Endodermal cell (in vitro differentiated cells): Measurements from ENCODE around the gene ARHGDIA. TPM values are rescaled to one million over a fixed set of nuclear protein-coding genes. Genes with fewer than 3 reads are reported as not detected.

Experiments used
- DNase-seq: peaks from one replicate; pipeline ENCODE4 v3.0.0-alpha.2; 2017
- H3K27ac ChIP-seq: 2 replicates; pipeline ENCODE4 v1.5.1; 2013; ENCODE audit warnings: mild to moderate bottlenecking, low read depth, low read length, moderate library complexity
- H3K27me3 ChIP-seq: 2 replicates; pipeline ENCODE4 v1.6.1; 2013; ENCODE audit warnings: mild to moderate bottlenecking, low read length, moderate library complexity; ENCODE audit not compliant: insufficient read depth, control insufficient read depth, poor library complexity, severe bottlenecking
- H3K36me3 ChIP-seq: 2 replicates; pipeline ENCODE4 v1.7.0; 2013; ENCODE audit warnings: mild to moderate bottlenecking, low read length, moderate library complexity; ENCODE audit not compliant: control insufficient read depth, insufficient read depth
- H3K4me1 ChIP-seq: one replicate; pipeline ENCODE4 v1.7.0; 2013; ENCODE audit warnings: low read length; ENCODE audit not compliant: control insufficient read depth, insufficient read depth
- H3K4me3 ChIP-seq: 2 replicates; pipeline ENCODE4 v1.5.1; 2013; ENCODE audit warnings: mild to moderate bottlenecking, low read length, moderate library complexity
- H3K9ac ChIP-seq: 2 replicates; pipeline ENCODE4 v1.6.1; 2013; ENCODE audit warnings: mild to moderate bottlenecking, low read length, moderate library complexity; ENCODE audit not compliant: poor library complexity, severe bottlenecking; ENCODE audit errors: extremely low read depth
- H3K9me3 ChIP-seq: 2 replicates; pipeline ENCODE4 v1.6.1; 2013; ENCODE audit warnings: mild to moderate bottlenecking, low read length, moderate library complexity; ENCODE audit not compliant: control insufficient read depth
- H3K27ac Mint-ChIP-seq: 2 replicates; pipeline ENCODE4 v1.8.0; 2020; ENCODE audit warnings: mixed read lengths
- H3K27me3 Mint-ChIP-seq: 2 replicates; pipeline ENCODE4 v1.8.0; 2021; ENCODE audit warnings: mild to moderate bottlenecking, mixed read lengths; ENCODE audit not compliant: insufficient read depth
- H3K36me3 Mint-ChIP-seq: 2 replicates; pipeline ENCODE4 v1.8.0; 2020; ENCODE audit warnings: low read depth, mixed read lengths
- H3K4me1 Mint-ChIP-seq: 2 replicates; pipeline ENCODE4 v1.8.0; 2020; ENCODE audit warnings: mixed read lengths
- H3K4me3 Mint-ChIP-seq: 2 replicates; pipeline ENCODE4 v1.8.0; 2020; ENCODE audit warnings: mild to moderate bottlenecking, moderate library complexity, mixed read lengths
- H3K9me3 Mint-ChIP-seq: 2 replicates; pipeline ENCODE4 v1.8.0; 2020; ENCODE audit warnings: mild to moderate bottlenecking, mixed read lengths
- WGBS, 2 experiments: methylation state at CpG; one replicate each; pipeline versions ENCODE4 v1.1.5 to v1.1.7; 2013; ENCODE audit warnings: missing lambda C conversion rate in 2 of 2, mixed read lengths in 1 of 2; ENCODE audit not compliant: insufficient coverage in 1 of 2, insufficient read length in 1 of 2; 5-methylcytosine and 5-hydroxymethylcytosine counted together
- total RNA-seq, 2 donors: library from RNA; stranded (reverse); fragmentation: NEBNext Ultra II Directional in 1 of 2; extraction: Animal tissue kit (Norgen Biotek cat#: 25700) in 1 of 2; gene quantifications; 2 replicates in 1 of 2; 3 replicates in 1 of 2; pipeline ENCODE4 v1.2.1, GENCODE V29; 2021
- TF ChIP-seq, protein P1 (sequence below): fragments of 200-600 bp; sonication (generic); conservative IDR thresholded peaks from 2 replicates; pipeline ENCODE4 v1.5.0; 2021; ENCODE audit warnings: antibody characterized with exemption, mild to moderate bottlenecking

Gene ARHGDIA
- total RNA-seq, 2 donors from 2014 or later, result 240 to 254 TPM

DNA sequence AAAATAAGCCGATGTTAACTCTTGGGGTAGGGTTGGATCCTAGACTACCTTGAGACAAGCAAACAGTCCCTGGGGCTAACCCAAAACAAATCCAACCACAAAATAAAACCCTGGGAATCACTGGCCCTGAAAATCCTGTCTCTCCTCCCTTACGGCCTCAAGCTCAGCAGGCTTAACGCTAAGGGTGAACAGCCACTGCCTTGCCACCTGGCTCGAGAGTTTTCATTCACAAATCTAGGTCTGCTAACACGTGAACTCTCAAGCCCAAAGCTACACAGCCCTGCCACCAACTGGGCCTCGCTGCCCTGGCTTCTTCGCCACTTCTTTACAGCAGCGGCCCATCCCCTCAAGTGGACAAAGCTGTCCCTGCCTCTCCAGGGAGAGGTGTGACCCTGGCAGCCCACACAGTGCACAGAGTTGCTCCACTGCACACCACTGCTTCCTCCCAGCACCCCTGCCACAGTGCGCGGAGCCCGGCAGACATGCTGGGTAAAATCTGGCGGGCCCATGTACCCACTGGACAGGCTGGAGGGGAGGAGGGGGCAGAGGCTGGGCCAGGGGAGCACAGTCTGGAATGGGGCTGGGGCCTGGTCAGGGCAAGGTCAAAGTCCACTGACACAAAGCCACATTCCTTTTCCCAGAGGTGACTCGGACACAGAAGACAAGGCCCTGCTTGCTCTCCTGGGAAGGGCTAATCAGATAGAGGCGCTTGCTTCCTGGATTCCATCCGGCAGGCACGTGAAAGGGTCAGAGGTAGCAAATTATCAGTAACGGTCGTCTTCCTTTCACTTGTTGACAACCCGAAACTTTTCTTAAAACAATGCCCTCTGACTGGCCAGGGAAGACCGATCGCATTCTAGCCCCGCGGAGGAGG is 39.1 kb upstream of the ARHGDIA start:
- Mint-ChIP-seq H3K4me1 (peaks cover 4% of the 10 kb centered on the region), H3K27me3 (no peaks in the 10 kb centered on the region), H3K9me3 (no peaks in the 10 kb centered on the region), H3K27ac (peak overlapping the region; percentile 95), H3K4me3 (peak overlapping the region; percentile 81), H3K36me3 (peaks cover 28% of the 10 kb centered on the region)
- Histone ChIP-seq H3K36me3 (peaks cover 68% of the 10 kb centered on the region), H3K27me3 (no peaks in the 10 kb centered on the region), H3K27ac (peak overlapping the region; percentile 16), H3K9ac (peak overlapping the region; percentile 43), H3K4me3 (peak overlapping the region; percentile 88), H3K9me3 (no peaks in the 10 kb centered on the region), H3K4me1 (peaks cover 8% of the 10 kb centered on the region)
- peak; percentile 80 for DNase-seq
- WGBS, 2 experiments, result 48 to 52% methylated on average over 16 to 23 of the region's 23 CpGs
- TF ChIP-seq, protein P1, sequence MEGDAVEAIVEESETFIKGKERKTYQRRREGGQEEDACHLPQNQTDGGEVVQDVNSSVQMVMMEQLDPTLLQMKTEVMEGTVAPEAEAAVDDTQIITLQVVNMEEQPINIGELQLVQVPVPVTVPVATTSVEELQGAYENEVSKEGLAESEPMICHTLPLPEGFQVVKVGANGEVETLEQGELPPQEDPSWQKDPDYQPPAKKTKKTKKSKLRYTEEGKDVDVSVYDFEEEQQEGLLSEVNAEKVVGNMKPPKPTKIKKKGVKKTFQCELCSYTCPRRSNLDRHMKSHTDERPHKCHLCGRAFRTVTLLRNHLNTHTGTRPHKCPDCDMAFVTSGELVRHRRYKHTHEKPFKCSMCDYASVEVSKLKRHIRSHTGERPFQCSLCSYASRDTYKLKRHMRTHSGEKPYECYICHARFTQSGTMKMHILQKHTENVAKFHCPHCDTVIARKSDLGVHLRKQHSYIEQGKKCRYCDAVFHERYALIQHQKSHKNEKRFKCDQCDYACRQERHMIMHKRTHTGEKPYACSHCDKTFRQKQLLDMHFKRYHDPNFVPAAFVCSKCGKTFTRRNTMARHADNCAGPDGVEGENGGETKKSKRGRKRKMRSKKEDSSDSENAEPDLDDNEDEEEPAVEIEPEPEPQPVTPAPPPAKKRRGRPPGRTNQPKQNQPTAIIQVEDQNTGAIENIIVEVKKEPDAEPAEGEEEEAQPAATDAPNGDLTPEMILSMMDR, result no peak

DNA sequence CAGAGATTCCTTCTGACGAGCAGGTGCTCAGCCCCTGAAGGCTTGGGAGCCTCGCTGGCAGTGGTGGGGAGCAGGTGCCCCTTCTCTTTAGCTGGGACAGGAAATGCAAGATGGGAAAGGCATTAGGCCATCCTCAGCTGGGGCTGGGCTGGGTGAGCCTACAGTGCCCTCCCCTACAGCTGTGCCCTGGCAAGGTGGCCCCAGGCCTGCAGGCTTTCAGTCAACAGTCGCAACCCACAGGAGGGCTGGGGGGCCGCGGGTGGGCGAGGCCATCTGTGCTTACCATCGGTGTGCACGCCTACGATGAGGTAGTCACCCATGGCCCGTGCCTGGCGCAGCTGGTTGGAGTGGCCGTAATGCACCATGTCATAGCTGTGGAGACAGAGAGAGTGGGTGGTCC is 38.1 kb upstream of the ARHGDIA start:
- WGBS, 2 experiments, result 94 to 100% methylated on average over 8 to 12 of the region's 12 CpGs
- Histone ChIP-seq H3K9me3 (no peaks in the 10 kb centered on the region), H3K27ac (no peak overlapping the region), H3K27me3 (no peaks in the 10 kb centered on the region), H3K4me3 (no peak overlapping the region), H3K9ac (no peak overlapping the region), H3K36me3 (peaks cover 58% of the 10 kb centered on the region), H3K4me1 (peaks cover 8% of the 10 kb centered on the region)
- Mint-ChIP-seq H3K36me3 (peaks cover 21% of the 10 kb centered on the region), H3K9me3 (no peaks in the 10 kb centered on the region), H3K27ac (no peak overlapping the region), H3K4me3 (no peak overlapping the region), H3K4me1 (peaks cover 4% of the 10 kb centered on the region), H3K27me3 (no peaks in the 10 kb centered on the region)
- no peak for DNase-seq
- TF ChIP-seq, protein P1, result no peak

- H3K9me3 ChIP-seq, result no peaks in the 10 kb centered on the region
- H3K27me3 ChIP-seq, result no peaks in the 10 kb centered on the region
- no peak overlapping the region for H3K27ac Mint-ChIP-seq
- 90 to 97% methylated on average over 9 to 11 of the region's 11 CpGs for WGBS, 2 experiments
- H3K27me3 Mint-ChIP-seq, result no peaks in the 10 kb centered on the region
- H3K36me3 ChIP-seq, result peaks cover 54% of the 10 kb centered on the region
- no peak overlapping the region for H3K4me3 Mint-ChIP-seq
- peaks cover 23% of the 10 kb centered on the region for H3K36me3 Mint-ChIP-seq
- H3K4me1 Mint-ChIP-seq, result peaks cover 4% of the 10 kb centered on the region
- H3K27ac ChIP-seq, result no peak overlapping the region
- no peak for DNase-seq
- peaks cover 8% of the 10 kb centered on the region for H3K4me1 ChIP-seq
- TF ChIP-seq, protein P1, result no peak
- H3K9me3 Mint-ChIP-seq, result no peaks in the 10 kb centered on the region
- H3K9ac ChIP-seq, result no peak overlapping the region
- no peak overlapping the region for H3K4me3 ChIP-seq
Observed at GRCh38 chr17:81908793-81909192, 37.7 kb upstream of the ARHGDIA start.
